ENCODE data around the gene MTHFD2. TPM values are rescaled to one million over a fixed set of nuclear protein-coding genes. Genes with fewer than 3 reads are reported as not detected.
"Not testable (repeated sequence)": the region's sequence is repeated elsewhere in the genome, so short reads cannot be mapped to it uniquely, and the experiment has no call there.

Gene MTHFD2
- polyA plus RNA-seq, 1 of the 3 experiments (the other 2 are of a cell fraction): 68.6 TPM

DNA sequence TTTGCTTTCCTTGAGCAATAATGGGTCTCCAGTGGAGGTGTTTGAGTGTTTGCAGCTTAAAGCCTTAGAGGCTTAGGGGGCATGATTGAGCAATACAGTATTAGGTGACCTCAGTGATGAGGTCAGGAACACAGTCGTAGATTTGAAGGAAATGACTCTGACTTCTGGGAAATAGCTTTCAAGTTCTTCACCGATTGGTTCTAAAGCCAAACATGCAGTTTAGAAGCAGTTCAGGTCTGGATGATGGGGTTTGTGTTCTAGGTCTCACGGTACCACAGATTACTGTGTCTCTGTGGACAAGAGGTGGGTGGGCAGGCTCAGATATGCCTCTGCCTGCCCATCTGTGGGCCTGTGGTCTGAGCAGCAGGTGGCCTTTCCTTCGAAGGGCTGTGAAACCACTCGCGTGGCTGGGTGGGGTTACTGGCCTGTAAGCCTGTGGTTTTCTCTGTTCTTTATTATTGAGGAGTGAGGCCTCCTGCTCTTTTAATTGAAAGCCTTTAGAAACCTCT is 7.8 kb downstream of the MTHFD2 start:
- WGBS (ENCODE audit: low lambda C conversion rate): 76% methylated on average over 6 of the region's 6 CpGs
- no peak for DNase-seq
- Histone ChIP-seq H3K4me1 (ENCODE audit: control insufficient read depth in 1 of 2, insufficient read depth in 2 of 2, low read depth in 1 of 2, low read length in 1 of 2) (peaks cover 0 to 12% of the 10 kb centered on the region in 2 experiments; a peak in 2 of 4 replicates), H3K4me3 (ENCODE audit: low read depth in 2 of 2, low read length in 1 of 2) (no peak overlapping the region), H3F3A (replicated peaks; ENCODE audit: insufficient read depth) (no peaks in the 10 kb centered on the region), H3K27ac (ENCODE audit: low read depth in 2 of 2, low read length in 1 of 2) (no peak overlapping the region), H2AFZ (ENCODE audit: low read depth) (no peak overlapping the region), H3K9me2 (no peaks in the 10 kb centered on the region), H3K36me3 (replicated peaks in 1 of 2; ENCODE audit: control insufficient read depth in 1 of 2, insufficient read depth in 2 of 2, low read length in 1 of 2) (peaks cover 15 to 59% of the 10 kb centered on the region in 2 experiments), H3K4me2 (no peak overlapping the region), H3K9me3 (no peaks in the 10 kb centered on the region), H4K20me1 (ENCODE audit: insufficient read depth) (peaks cover 77% of the 10 kb centered on the region), H3K9ac (no peak overlapping the region), H3K27me3 (ENCODE audit: insufficient read depth) (no peaks in the 10 kb centered on the region), H3K79me2 (ENCODE audit: insufficient read depth) (peaks cover 81% of the 10 kb centered on the region)
- no peak for TF ChIP-seq TCF12 (IDR thresholded peaks at IDR 0.05)
- TF ChIP-seq FOSL2 (IDR thresholded peaks at IDR 0.05; ENCODE audit: borderline replicate concordance, low read depth): no peak
- no peak for TF ChIP-seq RAD21 (IDR thresholded peaks at IDR 0.05; ENCODE audit: low read length)
- TF ChIP-seq, protein P1, sequence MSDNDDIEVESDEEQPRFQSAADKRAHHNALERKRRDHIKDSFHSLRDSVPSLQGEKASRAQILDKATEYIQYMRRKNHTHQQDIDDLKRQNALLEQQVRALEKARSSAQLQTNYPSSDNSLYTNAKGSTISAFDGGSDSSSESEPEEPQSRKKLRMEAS (IDR thresholded peaks at IDR 0.05; ENCODE audit: low read depth): no peak
- no peak for TF ChIP-seq FOXM1 (IDR thresholded peaks at IDR 0.05; ENCODE audit: low read depth)
- no peak for TF ChIP-seq RFX5 (IDR thresholded peaks at IDR 0.05; ENCODE audit: low read length)
- no peak for TF ChIP-seq EP300 (IDR thresholded peaks at IDR 0.05; ENCODE audit: borderline replicate concordance in 1 of 2, low read depth in 1 of 2, low read length in 1 of 2)
- TF ChIP-seq TAF1 (IDR thresholded peaks at IDR 0.05; ENCODE audit: borderline replicate concordance, low read depth, low read length): no peak
- no peak for TF ChIP-seq TEAD4 (IDR thresholded peaks at IDR 0.05; ENCODE audit: borderline replicate concordance, insufficient read depth)
- no peak for TF ChIP-seq NRF1 (IDR thresholded peaks at IDR 0.05; ENCODE audit: low read depth, low read length)
- no peak for TF ChIP-seq NFIC (IDR thresholded peaks at IDR 0.05; ENCODE audit: borderline replicate concordance)
- TF ChIP-seq, protein P2, sequence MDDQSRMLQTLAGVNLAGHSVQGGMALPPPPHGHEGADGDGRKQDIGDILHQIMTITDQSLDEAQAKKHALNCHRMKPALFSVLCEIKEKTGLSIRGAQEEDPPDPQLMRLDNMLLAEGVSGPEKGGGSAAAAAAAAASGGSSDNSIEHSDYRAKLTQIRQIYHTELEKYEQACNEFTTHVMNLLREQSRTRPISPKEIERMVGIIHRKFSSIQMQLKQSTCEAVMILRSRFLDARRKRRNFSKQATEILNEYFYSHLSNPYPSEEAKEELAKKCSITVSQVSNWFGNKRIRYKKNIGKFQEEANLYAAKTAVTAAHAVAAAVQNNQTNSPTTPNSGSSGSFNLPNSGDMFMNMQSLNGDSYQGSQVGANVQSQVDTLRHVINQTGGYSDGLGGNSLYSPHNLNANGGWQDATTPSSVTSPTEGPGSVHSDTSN (IDR thresholded peaks at IDR 0.05): no peak
- no peak for TF ChIP-seq RXRA (IDR thresholded peaks at IDR 0.05; ENCODE audit: borderline replicate concordance, low read depth)
- no peak for TF ChIP-seq GABPA (IDR thresholded peaks at IDR 0.05; ENCODE audit: low read depth)
- TF ChIP-seq RCOR1 (IDR thresholded peaks at IDR 0.05; ENCODE audit: low read length): no peak
- CTCF ChIA-PET: interaction anchor here (0.8 to 1.2 kb wide), 2 partner anchors 67 to 185 kb away, joined by 3 to 4 read pairs; no protein-coding TSS in a partner anchor
- POLR2A ChIA-PET: interaction anchor here (0.6 kb wide), 1 partner anchor 214 kb away, joined by 3 read pairs; no protein-coding TSS in a partner anchor

DNA sequence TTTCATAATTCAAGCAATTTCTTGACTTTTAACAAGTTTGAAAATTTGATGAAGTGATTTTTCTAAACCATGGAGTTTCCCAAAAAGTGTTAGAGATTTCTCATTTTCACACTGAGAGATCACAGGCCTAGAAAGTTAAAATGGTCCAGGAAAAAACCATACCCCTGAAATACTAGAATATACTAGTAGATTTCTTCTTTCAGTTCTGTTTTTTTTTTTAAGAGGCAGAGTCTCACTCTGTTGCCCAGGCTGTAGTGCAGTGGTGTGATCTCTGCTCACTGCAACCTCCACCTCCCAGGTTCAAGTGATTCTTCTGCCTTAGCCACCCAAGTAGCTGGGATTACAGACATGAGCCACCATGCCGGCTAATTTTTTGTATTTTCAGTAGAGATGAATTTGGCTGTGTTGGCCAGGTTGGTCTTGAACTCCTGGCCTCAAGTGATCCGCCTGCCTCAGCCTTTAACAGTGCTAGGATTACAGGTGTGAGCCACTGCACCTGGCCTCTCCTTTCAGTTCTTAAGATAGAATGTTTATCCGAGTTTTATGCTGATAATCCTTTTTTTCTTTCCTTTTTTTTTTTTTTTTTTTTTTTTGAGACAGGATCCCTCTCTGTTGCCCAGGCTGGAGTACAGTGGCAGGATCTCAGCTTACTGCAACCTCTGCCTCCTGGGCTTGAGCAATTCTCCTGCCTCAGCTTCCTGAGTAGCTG is 14.4 kb downstream of the MTHFD2 start:
- CTCF ChIA-PET: interaction anchor here (1.9 kb wide), 1 partner anchor 37 kb away, joined by 6 read pairs; no protein-coding TSS in a partner anchor
- H3K27me3 ChIP-seq (ENCODE audit: insufficient read depth): no peaks in the 10 kb centered on the region
- H3K36me3 ChIP-seq (replicated peaks in 1 of 2; ENCODE audit: control insufficient read depth in 1 of 2, insufficient read depth in 2 of 2, low read length in 1 of 2): peaks cover 48 to 75% of the 10 kb centered on the region in 2 experiments
- WGBS (ENCODE audit: low lambda C conversion rate): 96% methylated on average over 3 of the region's 3 CpGs
- POLR2A ChIA-PET: no interaction called here
- H3K9me3 ChIP-seq: no peaks in the 10 kb centered on the region
- no peaks in the 10 kb centered on the region for H3K9me2 ChIP-seq
- H3K4me2 ChIP-seq: no peak overlapping the region
- H2AFZ ChIP-seq (ENCODE audit: low read depth): no peak overlapping the region
- H3F3A ChIP-seq (replicated peaks; ENCODE audit: insufficient read depth): no peaks in the 10 kb centered on the region
- no peak overlapping the region for H3K27ac ChIP-seq (ENCODE audit: low read depth in 2 of 2, low read length in 1 of 2)
- no peak overlapping the region for H3K9ac ChIP-seq
- no peak overlapping the region for H3K4me3 ChIP-seq (ENCODE audit: low read depth in 2 of 2, low read length in 1 of 2)
- no peaks in the 10 kb centered on the region for H3K4me1 ChIP-seq (ENCODE audit: control insufficient read depth in 1 of 2, insufficient read depth in 2 of 2, low read depth in 1 of 2, low read length in 1 of 2)
- peaks cover 20% of the 10 kb centered on the region for H3K79me2 ChIP-seq (ENCODE audit: insufficient read depth)
- TF ChIP-seq EP300 (IDR thresholded peaks at IDR 0.05; ENCODE audit: borderline replicate concordance in 1 of 2, low read depth in 1 of 2, low read length in 1 of 2): no peak
- TF ChIP-seq, protein P3, sequence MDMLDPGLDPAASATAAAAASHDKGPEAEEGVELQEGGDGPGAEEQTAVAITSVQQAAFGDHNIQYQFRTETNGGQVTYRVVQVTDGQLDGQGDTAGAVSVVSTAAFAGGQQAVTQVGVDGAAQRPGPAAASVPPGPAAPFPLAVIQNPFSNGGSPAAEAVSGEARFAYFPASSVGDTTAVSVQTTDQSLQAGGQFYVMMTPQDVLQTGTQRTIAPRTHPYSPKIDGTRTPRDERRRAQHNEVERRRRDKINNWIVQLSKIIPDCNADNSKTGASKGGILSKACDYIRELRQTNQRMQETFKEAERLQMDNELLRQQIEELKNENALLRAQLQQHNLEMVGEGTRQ (IDR thresholded peaks at IDR 0.05; ENCODE audit: borderline replicate concordance, low read depth, low read length): no peak
- no peak for TF ChIP-seq RCOR1 (IDR thresholded peaks at IDR 0.05; ENCODE audit: low read length)
- no peak for TF ChIP-seq RAD21 (IDR thresholded peaks at IDR 0.05; ENCODE audit: low read length)
- no peak for TF ChIP-seq EZH2phosphoT487 (IDR thresholded peaks at IDR 0.05; ENCODE audit: borderline replicate concordance, low read depth)
- no peak for TF ChIP-seq ELF1 (IDR thresholded peaks at IDR 0.05)
- H4K20me1 ChIP-seq (ENCODE audit: insufficient read depth): peaks cover 14% of the 10 kb centered on the region
- no peak for DNase-seq

DNA sequence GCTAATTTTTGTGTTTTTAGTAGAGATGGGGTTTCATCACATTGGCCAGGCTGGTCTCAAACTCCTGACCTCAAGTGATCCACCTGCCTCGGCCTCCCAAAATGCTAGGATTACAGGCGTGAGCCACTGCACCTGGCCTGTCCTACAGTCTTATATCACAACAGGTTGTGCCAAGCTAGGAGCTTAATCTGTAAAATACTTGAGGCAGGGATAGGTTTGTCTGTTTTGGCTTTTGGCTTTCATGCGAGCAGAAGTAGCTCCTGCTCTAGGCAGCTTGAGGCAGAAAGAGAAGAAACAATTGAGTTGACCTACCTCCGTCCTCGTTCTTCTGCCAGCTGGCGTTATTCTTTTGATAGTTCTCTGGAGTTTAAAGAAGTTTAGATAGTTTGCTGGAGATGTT is 17.4 kb downstream of the MTHFD2 start:
- H3F3A ChIP-seq (replicated peaks; ENCODE audit: insufficient read depth); H3K79me2 ChIP-seq (ENCODE audit: insufficient read depth); H3K9me3 ChIP-seq; H3K27me3 ChIP-seq (ENCODE audit: insufficient read depth); H3K4me1 ChIP-seq (ENCODE audit: control insufficient read depth in 1 of 2, insufficient read depth in 2 of 2, low read depth in 1 of 2, low read length in 1 of 2); H4K20me1 ChIP-seq (ENCODE audit: insufficient read depth); DNase-seq; H3K4me2 ChIP-seq; H3K4me3 ChIP-seq (ENCODE audit: low read depth in 2 of 2, low read length in 1 of 2); H2AFZ ChIP-seq (ENCODE audit: low read depth); H3K9ac ChIP-seq; H3K27ac ChIP-seq (ENCODE audit: low read depth in 2 of 2, low read length in 1 of 2); H3K9me2 ChIP-seq: not testable (repeated sequence)
- peaks cover 41 to 63% of the 10 kb centered on the region in 2 experiments for H3K36me3 ChIP-seq (replicated peaks in 1 of 2; ENCODE audit: control insufficient read depth in 1 of 2, insufficient read depth in 2 of 2, low read length in 1 of 2)
- CTCF ChIA-PET: interaction anchor here (0.6 to 1.0 kb wide), 3 partner anchors 34 to 119 kb away, joined by 3 to 5 read pairs (median 4); no protein-coding TSS in a partner anchor
- WGBS (ENCODE audit: low lambda C conversion rate): 97% methylated on average over 6 of the region's 6 CpGs
- POLR2A ChIA-PET: interaction anchor here (1.0 kb wide), 1 partner anchor 17 kb away, joined by 3 read pairs; no protein-coding TSS in a partner anchor
